G401.6 (cell line): ENCODE measurements around the gene TEX9.
A peak's percentile ranks its signal among the peaks of the same experiment; 100 is the strongest.

ENCODE experiments used
- FAIRE-seq: peaks from 2 replicates; lab custom pipeline; 2012; peaks lifted over from hg19 to GRCh38; lab: Jason Lieb, UNC

Gene TEX9

GRCh38 chr15:56456229-56456628 is 91.0 kb downstream of the TEX9 start:
- FAIRE-seq: no peak

DNA sequence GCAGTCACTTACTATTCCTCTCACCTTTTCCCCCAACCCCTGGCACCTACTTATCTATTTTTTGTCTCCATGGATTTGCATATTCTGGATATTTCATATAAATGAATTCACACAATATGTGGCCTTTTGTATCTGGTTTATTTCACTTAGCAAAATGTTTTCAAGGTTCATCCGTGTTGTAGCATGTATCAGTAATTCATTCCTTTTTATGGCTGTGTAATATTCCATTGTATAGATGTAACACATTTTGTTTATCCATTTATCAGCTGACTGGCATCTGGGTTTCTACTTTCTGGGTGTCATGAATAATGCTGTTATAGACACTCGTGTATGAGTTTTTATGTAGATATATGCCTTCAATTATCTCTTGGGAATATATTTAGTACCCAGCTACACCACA is 93.9 kb downstream of the TEX9 start:
- no peak for FAIRE-seq

DNA sequence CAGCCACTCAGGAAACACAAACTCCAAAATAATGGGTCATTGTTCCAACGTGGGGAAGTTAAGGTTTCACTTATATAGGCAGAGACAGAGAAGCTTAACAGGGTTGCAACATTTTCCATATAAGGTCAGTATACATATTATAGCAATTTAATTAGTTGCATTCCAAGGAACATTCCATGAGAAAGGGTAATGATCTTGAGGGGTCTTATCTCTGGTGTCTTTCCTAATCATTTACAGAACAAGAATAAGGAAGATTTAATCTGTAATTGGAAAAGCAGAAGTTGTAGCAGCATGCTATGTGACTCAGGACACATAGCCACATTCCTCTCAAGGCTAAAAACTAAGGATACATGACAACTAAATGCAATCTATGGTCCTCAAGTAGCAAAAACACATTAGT is 94.8 kb downstream of the TEX9 start:
- FAIRE-seq: no peak

DNA sequence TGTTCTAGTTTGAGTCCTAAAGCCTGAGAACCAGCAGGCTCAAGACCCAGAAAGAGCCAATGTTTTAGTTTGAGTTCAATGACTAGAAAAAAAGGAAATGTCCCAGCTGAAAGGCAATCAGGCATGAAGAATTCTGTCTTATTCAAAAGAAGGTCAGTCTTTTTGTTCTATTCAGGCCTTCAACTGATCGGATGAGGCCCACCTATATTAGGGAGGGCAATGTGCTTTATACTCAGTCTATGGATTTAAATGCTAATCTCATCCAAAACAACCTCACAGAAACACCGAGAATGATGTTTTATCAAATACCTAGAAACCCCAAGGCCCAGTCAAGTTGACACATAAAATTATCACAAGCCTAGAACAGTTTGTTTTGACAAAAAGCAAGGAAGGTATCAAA is 95.7 kb downstream of the TEX9 start:
- no peak for FAIRE-seq

GRCh38 chr15:56464893-56465520 is 99.8 kb downstream of the TEX9 start, which contains the start of gene MNS1:
MNS1 (minus strand) TSS chr15:56465137; CDS start chr15:56464972, 165 bp downstream.
- peak; percentile 82 for FAIRE-seq

DNA sequence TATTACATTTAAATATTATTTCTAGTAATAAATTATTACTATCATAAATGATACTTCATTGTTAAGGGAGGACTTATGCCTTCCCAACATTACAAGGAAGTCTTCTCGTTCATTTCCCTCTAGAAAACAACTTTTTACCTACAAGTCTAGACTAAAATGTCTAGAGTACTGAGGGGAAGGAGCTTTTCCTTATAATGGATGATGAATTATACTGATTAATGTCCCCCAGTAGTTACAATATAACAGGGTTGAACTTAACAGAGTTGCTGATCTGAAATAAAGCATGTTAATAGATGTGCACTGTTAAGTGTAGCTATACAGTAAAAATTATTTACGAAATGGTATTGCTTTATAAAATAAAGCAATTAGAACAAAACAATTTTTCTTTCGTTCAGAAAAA is 102.4 kb downstream of the TEX9 start:
- peak; percentile 36 for FAIRE-seq

- no peak for FAIRE-seq
These were observed 103.2 kb downstream of the TEX9 start for GRCh38 chr15:56468401-56468800.

DNA sequence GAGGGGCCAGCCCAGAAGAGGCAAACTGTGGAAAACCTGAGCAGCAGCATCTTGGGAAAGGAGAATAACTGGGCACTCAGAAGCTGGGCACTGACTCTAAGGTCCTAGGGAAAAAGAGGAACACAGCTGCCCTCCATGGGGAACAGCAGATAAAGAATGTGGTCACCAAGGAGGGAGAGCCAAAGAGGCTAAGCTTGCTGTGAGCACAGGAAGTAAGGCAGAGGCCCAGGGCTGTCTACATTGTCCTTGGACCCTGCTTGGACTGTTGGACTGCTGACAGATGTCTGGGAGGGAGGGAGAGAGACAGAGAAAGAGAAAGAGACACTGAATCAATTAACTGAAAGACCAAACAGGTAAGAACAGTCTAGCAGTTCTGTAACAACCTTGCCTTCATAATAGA is 104.3 kb downstream of the TEX9 start:
- FAIRE-seq: no peak

- peak; percentile 28 for FAIRE-seq
These were observed 106.3 kb downstream of the TEX9 start for GRCh38 chr15:56471440-56472069.

- FAIRE-seq: no peak
These were observed 107.1 kb downstream of the TEX9 start for GRCh38 chr15:56472278-56472677.

DNA sequence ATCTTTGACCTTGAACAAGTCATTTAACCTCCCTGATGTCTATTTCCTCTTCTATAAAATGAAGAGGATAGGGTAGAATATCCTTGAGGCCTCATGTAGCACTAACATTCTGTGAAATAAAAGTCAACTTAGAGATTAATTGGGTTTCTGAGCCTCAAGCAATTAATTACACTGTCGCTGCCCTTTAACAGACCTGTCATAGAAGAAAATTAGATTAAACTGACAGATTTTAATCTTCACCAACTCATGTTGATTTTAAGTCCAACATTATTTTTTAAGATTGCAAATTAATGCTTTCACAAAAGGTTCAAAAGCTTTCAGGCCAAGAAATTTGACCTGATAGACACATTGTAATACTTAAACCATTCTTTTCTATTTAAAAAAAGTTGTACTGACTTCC is 107.8 kb downstream of the TEX9 start:
- no peak for FAIRE-seq

GRCh38 chr15:56475351-56475750 is 110.1 kb downstream of the TEX9 start:
- FAIRE-seq: no peak
